ENCODE data around the gene MTCL1.

MTCL1 gene

GRCh38 chr18:8863427-8863826 is 158.1 kb downstream of the MTCL1 start:
- no peak for DNase-seq (ENCODE audit: low read depth in 2 of 2)

GRCh38 chr18:8865934-8866333 is 160.6 kb downstream of the MTCL1 start:
- DNase-seq (ENCODE audit: low read depth in 2 of 2) = no peak

- no peak for DNase-seq (ENCODE audit: low read depth in 2 of 2)
Measured at GRCh38 chr18:8866679-8867078, 161.3 kb downstream of the MTCL1 start.

- DNase-seq (ENCODE audit: low read depth in 2 of 2) = no peak
Measured at GRCh38 chr18:8868276-8868675, 162.9 kb downstream of the MTCL1 start.

GRCh38 chr18:8868779-8869415 is 163.5 kb downstream of the MTCL1 start:
- no peak for DNase-seq (ENCODE audit: low read depth in 2 of 2)

GRCh38 chr18:8869696-8870095 is 164.3 kb downstream of the MTCL1 start:
- no peak for DNase-seq (ENCODE audit: low read depth in 2 of 2)

- DNase-seq (ENCODE audit: low read depth in 2 of 2) = no peak
Measured at GRCh38 chr18:8870528-8870927, 165.2 kb downstream of the MTCL1 start.

GRCh38 chr18:8871489-8871888 is 166.1 kb downstream of the MTCL1 start:
- DNase-seq (ENCODE audit: low read depth in 2 of 2) = no peak

- no peak for DNase-seq (ENCODE audit: low read depth in 2 of 2)
Measured at GRCh38 chr18:8874872-8875271, 169.5 kb downstream of the MTCL1 start.

- no peak for DNase-seq (ENCODE audit: low read depth in 2 of 2)
Measured at GRCh38 chr18:8876887-8877286, 171.5 kb downstream of the MTCL1 start.

GRCh38 chr18:8881103-8881502 is 175.7 kb downstream of the MTCL1 start:
- no peak for DNase-seq (ENCODE audit: low read depth in 2 of 2)

Measured in stimulated activated CD8-positive, alpha-beta memory T cell treated with anti-CD3 and anti-CD28 coated beads, Interleukin-7, amount 100 ng/mL, for 1 hour (primary cell).